GM12878 (cell line): ENCODE data around the gene TMEM106A. TPM values are rescaled to one million over a fixed set of nuclear protein-coding genes. Genes with fewer than 3 reads are reported as not detected.
"Not testable (repeated sequence)": the region's sequence is repeated elsewhere in the genome, so short reads cannot be mapped to it uniquely, and the experiment has no call there.

Experiments
- ATAC-seq: fragments of 200-7000 bp; cut with Tn5 transposase; 3 replicates; pipeline ENCODE4 v1.9.1; 2020; ENCODE audit warnings: mild to moderate bottlenecking, moderate library complexity
- BruUV-seq: library from RNA; stranded (reverse); fragments of 400-500 nt; replicated peaks from 2 replicates; lab custom pipeline; 2021; lab: Mats Ljungman, UMichigan
- CTCF ChIA-PET: fragments of 300-600 bp; sonication (Branson Sonifier 250); formaldehyde crosslinking; extraction: SDS; loops from one replicate; lab custom pipeline; 2021; ENCODE audit warnings: inconsistent platforms; lab: Yijun Ruan, JAX
- POLR2A ChIA-PET: fragments of 350-600 bp; formaldehyde crosslinking; extraction: SDS; loops from one replicate; lab custom pipeline; 2021; ENCODE audit warnings: inconsistent platforms; lab: Charles Lee
- RAD21 ChIA-PET: fragments of 300-600 bp; sonication (Branson Sonifier 250); formaldehyde crosslinking; loops from one replicate; lab custom pipeline; 2023; ENCODE audit warnings: antibody characterized with exemption; ENCODE audit not compliant: unreplicated experiment; lab: Charles Lee
- SMC1A ChIA-PET: fragments of 300-600 bp; sonication (Branson Sonifier 250); formaldehyde crosslinking; loops from one replicate; lab custom pipeline; 2023; ENCODE audit not compliant: unreplicated experiment, uncharacterized antibody; lab: Charles Lee
- DNase-seq: peaks from one replicate; pipeline ENCODE4 v3.0.0-alpha.2; 2011; ENCODE audit warnings: low read depth, low spot score
- FAIRE-seq: peaks from 3 replicates; lab custom pipeline; 2011; peaks lifted over from hg19 to GRCh38; lab: Jason Lieb, UNC
- H2AFZ ChIP-seq: 2 replicates; pipeline ENCODE4 v1.6.0; 2011; ENCODE audit warnings: low read depth, low read length, control low read depth; ENCODE audit not compliant: control insufficient read depth
- H3K27ac ChIP-seq: 2 replicates; pipeline ENCODE4 v1.5.1; 2011; ENCODE audit warnings: control low read depth; ENCODE audit not compliant: control insufficient read depth, insufficient read depth
- H3K27me3 ChIP-seq, 2 experiments: replicated peaks in 1 of 2; 2 replicates each; pipeline versions ENCODE4 v1.6.0 to v1.6.1; 2011; ENCODE audit warnings: low read length in 1 of 2; ENCODE audit not compliant: control insufficient read depth in 2 of 2, insufficient read depth in 2 of 2
- H3K36me3 ChIP-seq, 2 experiments: 2 replicates each; pipeline ENCODE4 v1.5.1; 2011; ENCODE audit warnings: low read length in 1 of 2; ENCODE audit not compliant: control insufficient read depth in 2 of 2, insufficient read depth in 2 of 2
- H3K4me1 ChIP-seq: 2 replicates; pipeline ENCODE4 v1.6.1; 2011; ENCODE audit warnings: mild to moderate bottlenecking, low read length, moderate library complexity, mixed read lengths; ENCODE audit not compliant: control insufficient read depth, insufficient read depth
- H3K4me2 ChIP-seq: 2 replicates; pipeline ENCODE4 v1.6.0; 2011; ENCODE audit warnings: control low read depth; ENCODE audit not compliant: control insufficient read depth, insufficient read depth
- H3K4me3 ChIP-seq: fragments of 200-600 bp; sonication (generic); 2 replicates; pipeline ENCODE4 v1.5.1; 2016
- H3K79me2 ChIP-seq: 2 replicates; pipeline ENCODE4 v1.6.0; 2011; ENCODE audit warnings: low read length; ENCODE audit not compliant: control insufficient read depth, insufficient read depth
- H3K9ac ChIP-seq: 2 replicates; pipeline ENCODE4 v1.8.0; 2011; ENCODE audit warnings: low read length, control low read depth, mixed read lengths; ENCODE audit not compliant: control insufficient read depth, insufficient read depth
- H3K9me3 ChIP-seq: replicated peaks from 3 replicates; pipeline ENCODE4 v1.5.1; 2011; ENCODE audit warnings: mild to moderate bottlenecking, low read length; ENCODE audit not compliant: control insufficient read depth, insufficient read depth
- H4K20me1 ChIP-seq: 2 replicates; pipeline ENCODE4 v1.6.0; 2011; ENCODE audit not compliant: control insufficient read depth, insufficient read depth
- WGBS: methylation state at CpG from one replicate; pipeline ENCODE4 v1.1.6; 2016; ENCODE audit warnings: low lambda C conversion rate; ENCODE audit not compliant: insufficient replicate concordance, insufficient coverage; ENCODE audit errors: missing lambda C conversion rate; 5-methylcytosine and 5-hydroxymethylcytosine counted together
- in situ Hi-C: fragments of 300-500 bp; cut with MboI; formaldehyde crosslinking; loops from 9 replicates; pipeline ENCODE4 v1.14.3; 2018; ENCODE audit warnings: mixed read lengths
- intact Hi-C: fragments of 100-400 bp; cut with micrococcal nuclease; formaldehyde crosslinking; loops from one replicate; pipeline ENCODE4 v1.14.2; 2022; ENCODE audit not compliant: unreplicated experiment
- polyA plus RNA-seq, 11 experiments: library from polyadenylated mRNA; depleted of rRNA in 4 of 11; unstranded in 6 of 11; stranded (reverse) in 5 of 11; fragments of >200 nt; fragmentation: Nextera tagmentation in 4 of 11; fragmentation: Illumina TruSeq in 1 of 11; extraction: Ambion mirVana in 4 of 11; extraction: Trizol in 1 of 11; gene quantifications; 1 replicate in 1 of 11; 2 replicates in 10 of 11; pipeline versions ENCODE4 v1.2.1 to v1.2.3, GENCODE V29; 2011 to 2016; ENCODE audit warnings: inconsistent platforms in 2 of 11, missing spikeins in 2 of 11, low read depth in 1 of 11
- small RNA-seq: library from RNA; depleted of rRNA; stranded (forward); fragments of <200 nt; gene quantifications from one replicate; pipeline ENCODE3, GENCODE V24; 2014
- total RNA-seq, 4 experiments: library from RNA; depleted of rRNA in 3 of 4; stranded (reverse); fragments of >200 nt in 3 of 4; fragmentation: Illumina TruSeq in 1 of 4; extraction: Trizol in 1 of 4; gene quantifications; 2 replicates each; pipeline versions ENCODE4 v1.2.1 to v1.2.3, GENCODE V29; 2013 to 2021

TMEM106A gene
- total and polyA plus RNA-seq, 10 of the 15 experiments (the other 5 are each of a cell fraction or from before 2014, with no cell fraction given), result 2.3 to 18.7 (median 9.3) TPM

DNA sequence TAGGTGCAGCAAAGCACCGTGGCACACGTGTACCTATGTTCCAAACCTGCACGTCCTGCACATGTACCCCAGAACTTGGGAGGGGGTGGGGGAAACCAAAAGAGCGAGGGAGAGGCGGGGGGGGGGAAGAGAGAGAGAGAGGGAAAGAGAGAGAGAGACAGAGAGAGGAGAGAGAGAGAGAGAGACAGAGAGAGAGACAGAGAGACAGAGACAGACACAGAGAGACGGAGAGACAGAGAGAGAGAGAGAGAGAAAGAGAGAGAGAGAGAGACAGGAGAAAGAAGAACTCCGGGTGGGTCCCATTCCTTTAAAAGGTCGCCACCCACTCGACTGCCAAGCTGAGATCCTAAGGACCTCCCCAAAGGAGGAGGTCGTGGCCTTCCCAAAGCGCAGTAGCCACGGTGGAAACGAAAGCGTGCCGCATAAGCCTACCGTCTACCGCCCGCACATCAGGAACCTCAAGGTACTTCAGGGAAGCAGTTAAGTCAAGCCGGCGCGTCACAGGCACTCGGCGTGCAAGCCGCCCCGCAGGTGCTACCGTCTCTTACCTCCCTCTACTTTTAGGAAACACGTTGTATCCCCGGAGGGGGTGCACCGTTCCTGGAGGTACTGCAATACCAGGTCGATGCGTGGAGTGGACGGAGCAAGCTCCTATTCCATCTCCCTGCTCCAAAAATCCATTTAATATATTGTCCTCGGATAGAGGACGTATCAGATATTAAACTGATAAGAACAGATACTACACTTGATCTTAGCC lies 29.1 kb downstream of the TMEM106A start:
- H3K4me1 ChIP-seq, ATAC-seq, H3K36me3 ChIP-seq, CTCF ChIA-PET, SMC1A ChIA-PET, BruUV-seq, H3K4me2 ChIP-seq, H3K9ac ChIP-seq, H3K9me3 ChIP-seq, H4K20me1 ChIP-seq, H3K27me3 ChIP-seq, POLR2A ChIA-PET, in situ Hi-C loops, H3K27ac ChIP-seq, H3K79me2 ChIP-seq, H3K4me3 ChIP-seq, H2AFZ ChIP-seq, FAIRE-seq, RAD21 ChIA-PET, intact Hi-C loops, DNase-seq: not testable (repeated sequence)
- WGBS, result no CpG with 5 or more reads among the region's 34 CpGs

DNA sequence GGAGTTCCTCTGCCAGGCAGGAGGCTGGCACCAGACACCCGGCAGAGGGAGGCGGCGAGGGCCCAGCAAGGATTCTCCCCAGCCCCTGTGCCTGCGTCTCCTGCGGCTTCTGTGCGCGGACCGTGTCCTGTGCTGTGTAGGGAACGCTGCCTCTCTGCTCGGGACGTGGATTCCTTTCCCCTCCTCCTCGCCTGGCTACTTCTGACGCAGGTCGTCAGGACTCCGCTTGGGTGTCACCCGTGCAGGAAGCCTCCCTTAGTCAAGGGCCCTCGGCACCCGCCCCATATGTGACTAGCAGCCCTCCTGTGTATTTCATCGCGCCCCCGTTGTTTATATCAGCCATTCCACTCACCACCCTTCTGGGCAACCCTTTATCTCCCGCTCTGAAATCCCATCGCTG lies 34.8 kb downstream of the TMEM106A start:
- CTCF ChIA-PET, H3K4me3 ChIP-seq, H3K27me3 ChIP-seq, H3K27ac ChIP-seq, in situ Hi-C loops, H3K9ac ChIP-seq, H3K79me2 ChIP-seq, DNase-seq, H2AFZ ChIP-seq, intact Hi-C loops, H4K20me1 ChIP-seq, H3K9me3 ChIP-seq, H3K36me3 ChIP-seq, FAIRE-seq, POLR2A ChIA-PET, H3K4me1 ChIP-seq, ATAC-seq, H3K4me2 ChIP-seq, SMC1A ChIA-PET, BruUV-seq, RAD21 ChIA-PET: not testable (repeated sequence)
- 16% methylated on average over 13 of the region's 23 CpGs for WGBS

Small RNA genes lying within 50 kb of the gene (small RNA-seq; reads per million reads assigned to genes)
- not detected for gene AC060780.2
- not detected for gene AC060780.3
- not detected for gene RF00004
- not detected for gene RNU2-1

Other genes starting within 250 kb of the TMEM106A start
Only the 7 nearest of the 12 such genes appear.
- gene VAT1, start 189.5 kb upstream of the TMEM106A start, total RNA-seq (2014; rRNA removed), result 6.5 and 8.6 TPM in 2 replicates
- gene VAT1, start 189.5 kb upstream of the TMEM106A start, total RNA-seq (2014; rRNA removed; fragmentation: Illumina TruSeq; extraction: Trizol), result 4.8 and 5.0 TPM in 2 replicates
- gene VAT1, start 189.5 kb upstream of the TMEM106A start, total RNA-seq (2021), result 15.7 and 19.8 TPM in 2 replicates
- gene VAT1, start 189.5 kb upstream of the TMEM106A start, polyA plus RNA-seq (2011; rRNA removed), result 7.6 and 17.4 TPM in 2 replicates
- gene VAT1, start 189.5 kb upstream of the TMEM106A start, polyA plus RNA-seq (2014; fragmentation: Illumina TruSeq; extraction: Trizol), result 5.0 and 8.6 TPM in 2 replicates
- 1 to 10 TPM; 6.0 to 7.8 TPM for gene VAT1, start 189.5 kb upstream of the TMEM106A start, polyA plus RNA-seq (2014; fragmentation: Nextera tagmentation; extraction: Ambion mirVana)
- gene VAT1, start 189.5 kb upstream of the TMEM106A start, polyA plus RNA-seq (2014; rRNA removed), result 6.4 and 7.0 TPM in 2 replicates
- gene VAT1, start 189.5 kb upstream of the TMEM106A start, polyA plus RNA-seq (2016; fragmentation: Nextera tagmentation; extraction: Ambion mirVana), result 1 to 10 TPM; 7.0 to 9.0 TPM
- gene RND2, start 186.6 kb upstream of the TMEM106A start, total RNA-seq (2014; rRNA removed), result not detected in 2 replicates
- gene RND2, start 186.6 kb upstream of the TMEM106A start, total RNA-seq (2014; rRNA removed; fragmentation: Illumina TruSeq; extraction: Trizol), result not detected in 2 replicates
- gene RND2, start 186.6 kb upstream of the TMEM106A start, total RNA-seq (2021), result not detected in 2 replicates
- gene RND2, start 186.6 kb upstream of the TMEM106A start, polyA plus RNA-seq (2011; rRNA removed), result 0.01 and 0.03 TPM in 2 replicates
- 0.01 TPM in 1 of 2 replicates, not detected in the other for gene RND2, start 186.6 kb upstream of the TMEM106A start, polyA plus RNA-seq (2014; fragmentation: Illumina TruSeq; extraction: Trizol)
- gene RND2, start 186.6 kb upstream of the TMEM106A start, polyA plus RNA-seq (2014; fragmentation: Nextera tagmentation; extraction: Ambion mirVana), result not detected
- gene RND2, start 186.6 kb upstream of the TMEM106A start, polyA plus RNA-seq (2014; rRNA removed), result 0.03 TPM in 1 of 2 replicates, not detected in the other
- gene RND2, start 186.6 kb upstream of the TMEM106A start, polyA plus RNA-seq (2016; fragmentation: Nextera tagmentation; extraction: Ambion mirVana), result under 1 TPM; 0.04 to 0.05 TPM
- gene BRCA1, start 86.5 kb upstream of the TMEM106A start, total RNA-seq (2014; rRNA removed), result 51.8 and 54.4 TPM in 2 replicates
- gene BRCA1, start 86.5 kb upstream of the TMEM106A start, total RNA-seq (2014; rRNA removed; fragmentation: Illumina TruSeq; extraction: Trizol), result 43.1 and 45.7 TPM in 2 replicates
- gene BRCA1, start 86.5 kb upstream of the TMEM106A start, total RNA-seq (2021), result 38.7 and 39.5 TPM in 2 replicates
- 43.6 and 56.6 TPM in 2 replicates for gene BRCA1, start 86.5 kb upstream of the TMEM106A start, polyA plus RNA-seq (2011; rRNA removed)
- gene BRCA1, start 86.5 kb upstream of the TMEM106A start, polyA plus RNA-seq (2014; fragmentation: Illumina TruSeq; extraction: Trizol), result 44.8 and 45.1 TPM in 2 replicates
- 10 to 100 TPM; 16.8 to 17.4 TPM for gene BRCA1, start 86.5 kb upstream of the TMEM106A start, polyA plus RNA-seq (2014; fragmentation: Nextera tagmentation; extraction: Ambion mirVana)
- 32.1 and 40.2 TPM in 2 replicates for gene BRCA1, start 86.5 kb upstream of the TMEM106A start, polyA plus RNA-seq (2014; rRNA removed)
- 10 to 100 TPM; 54.9 to 71.2 TPM for gene BRCA1, start 86.5 kb upstream of the TMEM106A start, polyA plus RNA-seq (2016; fragmentation: Nextera tagmentation; extraction: Ambion mirVana)
- 27.2 and 27.7 TPM in 2 replicates for gene NBR1, start 40.7 kb upstream of the TMEM106A start, total RNA-seq (2014; rRNA removed)
- gene NBR1, start 40.7 kb upstream of the TMEM106A start, total RNA-seq (2014; rRNA removed; fragmentation: Illumina TruSeq; extraction: Trizol), result 29.9 and 32.9 TPM in 2 replicates
- gene NBR1, start 40.7 kb upstream of the TMEM106A start, total RNA-seq (2021), result 26.9 and 29.2 TPM in 2 replicates
- 55.2 and 57.9 TPM in 2 replicates for gene NBR1, start 40.7 kb upstream of the TMEM106A start, polyA plus RNA-seq (2011; rRNA removed)
- gene NBR1, start 40.7 kb upstream of the TMEM106A start, polyA plus RNA-seq (2014; fragmentation: Illumina TruSeq; extraction: Trizol), result 33.7 and 42.5 TPM in 2 replicates
- 1 to 10 TPM; 3.5 to 6.2 TPM for gene NBR1, start 40.7 kb upstream of the TMEM106A start, polyA plus RNA-seq (2014; fragmentation: Nextera tagmentation; extraction: Ambion mirVana)
- gene NBR1, start 40.7 kb upstream of the TMEM106A start, polyA plus RNA-seq (2014; rRNA removed), result 16.8 and 19.7 TPM in 2 replicates
- gene NBR1, start 40.7 kb upstream of the TMEM106A start, polyA plus RNA-seq (2016; fragmentation: Nextera tagmentation; extraction: Ambion mirVana), result 10 to 100 TPM; 29.3 to 30.2 TPM
- gene CCDC200, start 16.7 kb downstream of the TMEM106A start, total RNA-seq (2014; rRNA removed), result not detected in 2 replicates
- not detected in 2 replicates for gene CCDC200, start 16.7 kb downstream of the TMEM106A start, total RNA-seq (2014; rRNA removed; fragmentation: Illumina TruSeq; extraction: Trizol)
- gene CCDC200, start 16.7 kb downstream of the TMEM106A start, total RNA-seq (2021), result not detected in 2 replicates
- gene CCDC200, start 16.7 kb downstream of the TMEM106A start, polyA plus RNA-seq (2011; rRNA removed), result not detected in 2 replicates
- not detected in 2 replicates for gene CCDC200, start 16.7 kb downstream of the TMEM106A start, polyA plus RNA-seq (2014; fragmentation: Illumina TruSeq; extraction: Trizol)
- 1 to 10 TPM in 1 of 2 experiments, under 1 TPM in 1; 0.46 to 2.3 TPM for gene CCDC200, start 16.7 kb downstream of the TMEM106A start, polyA plus RNA-seq (2014; fragmentation: Nextera tagmentation; extraction: Ambion mirVana)
- gene CCDC200, start 16.7 kb downstream of the TMEM106A start, polyA plus RNA-seq (2014; rRNA removed), result not detected in 2 replicates
- gene CCDC200, start 16.7 kb downstream of the TMEM106A start, polyA plus RNA-seq (2016; fragmentation: Nextera tagmentation; extraction: Ambion mirVana), result 1 to 10 TPM; 3.2 to 3.9 TPM
- gene RNU2-1, start 22.1 kb downstream of the TMEM106A start, total RNA-seq (2014; rRNA removed), result not detected in 2 replicates
- not detected in 2 replicates for gene RNU2-1, start 22.1 kb downstream of the TMEM106A start, total RNA-seq (2014; rRNA removed; fragmentation: Illumina TruSeq; extraction: Trizol)
- gene RNU2-1, start 22.1 kb downstream of the TMEM106A start, total RNA-seq (2021), result 9,631 and 10,813 TPM in 2 replicates
- not detected in 2 replicates for gene RNU2-1, start 22.1 kb downstream of the TMEM106A start, polyA plus RNA-seq (2011; rRNA removed)
- not detected in 2 replicates for gene RNU2-1, start 22.1 kb downstream of the TMEM106A start, polyA plus RNA-seq (2014; fragmentation: Illumina TruSeq; extraction: Trizol)
- gene RNU2-1, start 22.1 kb downstream of the TMEM106A start, polyA plus RNA-seq (2014; fragmentation: Nextera tagmentation; extraction: Ambion mirVana), result not detected
- gene RNU2-1, start 22.1 kb downstream of the TMEM106A start, polyA plus RNA-seq (2014; rRNA removed), result not detected in 2 replicates
- 10 to 100 TPM; 17.5 to 17.7 TPM for gene RNU2-1, start 22.1 kb downstream of the TMEM106A start, polyA plus RNA-seq (2016; fragmentation: Nextera tagmentation; extraction: Ambion mirVana)
- gene ARL4D, start 187.1 kb downstream of the TMEM106A start, total RNA-seq (2014; rRNA removed), result 0.90 and 1.2 TPM in 2 replicates
- gene ARL4D, start 187.1 kb downstream of the TMEM106A start, total RNA-seq (2014; rRNA removed; fragmentation: Illumina TruSeq; extraction: Trizol), result 0.18 and 0.72 TPM in 2 replicates
- 1.2 and 1.5 TPM in 2 replicates for gene ARL4D, start 187.1 kb downstream of the TMEM106A start, total RNA-seq (2021)
- gene ARL4D, start 187.1 kb downstream of the TMEM106A start, polyA plus RNA-seq (2011; rRNA removed), result 0.10 and 0.13 TPM in 2 replicates
- 0.14 and 0.79 TPM in 2 replicates for gene ARL4D, start 187.1 kb downstream of the TMEM106A start, polyA plus RNA-seq (2014; fragmentation: Illumina TruSeq; extraction: Trizol)
- gene ARL4D, start 187.1 kb downstream of the TMEM106A start, polyA plus RNA-seq (2014; fragmentation: Nextera tagmentation; extraction: Ambion mirVana), result under 1 TPM; 0.13 to 0.60 TPM
- 1.4 and 1.5 TPM in 2 replicates for gene ARL4D, start 187.1 kb downstream of the TMEM106A start, polyA plus RNA-seq (2014; rRNA removed)
- under 1 TPM; 0.60 to 0.82 TPM for gene ARL4D, start 187.1 kb downstream of the TMEM106A start, polyA plus RNA-seq (2016; fragmentation: Nextera tagmentation; extraction: Ambion mirVana)